Endothelial cell of umbilical vein (primary cell): ENCODE measurements around the gene BID.

ENCODE experiments used
- EZH2 ChIP-seq: IDR thresholded peaks from 2 replicates; pipeline ENCODE4 v1.6.1; 2012; ENCODE audit warnings: borderline replicate concordance, low read depth, mild to moderate bottlenecking, moderate library complexity, low read length, inconsistent platforms; ENCODE audit not compliant: severe bottlenecking
- MYC ChIP-seq: IDR thresholded peaks from one replicate; pipeline ENCODE4 v1.6.1; 2011; ENCODE audit warnings: mild to moderate bottlenecking, low read depth, low read length
- POLR2A ChIP-seq: IDR thresholded peaks from 2 replicates; pipeline ENCODE4 v1.6.1; 2012; ENCODE audit warnings: low read depth, mild to moderate bottlenecking, control low read depth, low read length
- TF ChIP-seq, protein P1 (sequence below), 2 donors: IDR thresholded peaks; 1 replicate in 1 of 2; 2 replicates in 1 of 2; pipeline ENCODE4 v1.5.1; 2011; ENCODE audit warnings: low read length in 2 of 2, mild to moderate bottlenecking in 2 of 2, moderate library complexity in 2 of 2, control low read depth in 1 of 2, inconsistent platforms in 1 of 2, low read depth in 1 of 2; ENCODE audit not compliant: insufficient read depth in 1 of 2; ENCODE audit errors: extremely low read depth in 1 of 2
- TF ChIP-seq, protein P2 (sequence below): IDR thresholded peaks from 2 replicates; pipeline ENCODE4 v1.6.1; 2011; ENCODE audit not compliant: insufficient read depth, insufficient read length

DNA sequence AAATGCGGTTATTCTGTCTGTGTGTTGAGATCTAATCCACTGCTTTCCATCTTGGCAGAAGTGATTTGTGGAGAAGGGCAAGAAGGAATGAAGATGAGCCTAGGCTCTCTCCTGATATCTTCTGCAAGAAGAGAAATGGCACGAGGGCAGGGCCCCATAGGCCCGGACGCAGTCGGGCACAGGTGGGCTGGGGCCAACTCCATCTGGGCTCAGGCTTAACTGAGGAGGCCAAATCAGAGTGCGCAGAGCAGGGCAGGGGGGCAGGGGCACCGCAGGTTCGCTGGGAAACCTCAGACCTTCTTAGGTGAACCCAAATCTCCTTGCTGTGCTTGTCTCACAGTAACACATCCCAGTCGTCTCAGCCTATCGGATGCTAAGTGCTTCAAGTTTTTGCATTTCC lies 32.8 kb upstream of the BID start:
- TF ChIP-seq, protein P1, sequence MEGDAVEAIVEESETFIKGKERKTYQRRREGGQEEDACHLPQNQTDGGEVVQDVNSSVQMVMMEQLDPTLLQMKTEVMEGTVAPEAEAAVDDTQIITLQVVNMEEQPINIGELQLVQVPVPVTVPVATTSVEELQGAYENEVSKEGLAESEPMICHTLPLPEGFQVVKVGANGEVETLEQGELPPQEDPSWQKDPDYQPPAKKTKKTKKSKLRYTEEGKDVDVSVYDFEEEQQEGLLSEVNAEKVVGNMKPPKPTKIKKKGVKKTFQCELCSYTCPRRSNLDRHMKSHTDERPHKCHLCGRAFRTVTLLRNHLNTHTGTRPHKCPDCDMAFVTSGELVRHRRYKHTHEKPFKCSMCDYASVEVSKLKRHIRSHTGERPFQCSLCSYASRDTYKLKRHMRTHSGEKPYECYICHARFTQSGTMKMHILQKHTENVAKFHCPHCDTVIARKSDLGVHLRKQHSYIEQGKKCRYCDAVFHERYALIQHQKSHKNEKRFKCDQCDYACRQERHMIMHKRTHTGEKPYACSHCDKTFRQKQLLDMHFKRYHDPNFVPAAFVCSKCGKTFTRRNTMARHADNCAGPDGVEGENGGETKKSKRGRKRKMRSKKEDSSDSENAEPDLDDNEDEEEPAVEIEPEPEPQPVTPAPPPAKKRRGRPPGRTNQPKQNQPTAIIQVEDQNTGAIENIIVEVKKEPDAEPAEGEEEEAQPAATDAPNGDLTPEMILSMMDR (IDR thresholded peaks at IDR 0.05; ENCODE audit: extremely low read depth in 1 of 2, insufficient read depth in 1 of 2, low read depth in 1 of 2, low read length in 2 of 2), result no peak
- TF ChIP-seq EZH2 (no peak), MYC (no peak), POLR2A (no peak)
- TF ChIP-seq, protein P2, sequence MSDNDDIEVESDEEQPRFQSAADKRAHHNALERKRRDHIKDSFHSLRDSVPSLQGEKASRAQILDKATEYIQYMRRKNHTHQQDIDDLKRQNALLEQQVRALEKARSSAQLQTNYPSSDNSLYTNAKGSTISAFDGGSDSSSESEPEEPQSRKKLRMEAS, result no peak
